Karpas-422 (cell line): ENCODE results near the gene GOLGA7B. TPM values are rescaled to one million over a fixed set of nuclear protein-coding genes. Genes with fewer than 3 reads are reported as not detected.

Source experiments
- DNase-seq: peaks from one replicate; pipeline ENCODE4 v3.0.0-alpha.2; 2015
- H2AFZ ChIP-seq: fragments of 200-600 bp; sonication (generic); 2 replicates; pipeline ENCODE4 v1.6.1; 2014; ENCODE audit warnings: antibody characterized with exemption, low read length, mixed read lengths
- H3K27ac ChIP-seq: fragments of 200-600 bp; sonication (generic); 2 replicates; pipeline ENCODE4 v1.5.1; 2014; ENCODE audit warnings: mild to moderate bottlenecking, low read length, moderate library complexity
- H3K27me3 ChIP-seq: fragments of 200-600 bp; sonication (generic); 2 replicates; pipeline ENCODE4 v1.6.1; 2014; ENCODE audit warnings: low read length, mixed read lengths
- H3K36me3 ChIP-seq: fragments of 200-600 bp; sonication (generic); 2 replicates; pipeline ENCODE4 v1.6.1; 2014; ENCODE audit warnings: low read length, mixed read lengths; ENCODE audit not compliant: insufficient read depth
- H3K4me1 ChIP-seq: fragments of 200-600 bp; sonication (generic); 2 replicates; pipeline ENCODE4 v1.6.1; 2014; ENCODE audit warnings: mild to moderate bottlenecking, low read length, mixed read lengths
- H3K4me2 ChIP-seq: fragments of 200-600 bp; sonication (generic); 2 replicates; pipeline ENCODE4 v1.6.1; 2014; ENCODE audit warnings: low read length, low read depth, mild to moderate bottlenecking; ENCODE audit not compliant: poor library complexity, severe bottlenecking
- H3K4me3 ChIP-seq: fragments of 200-600 bp; sonication (generic); 2 replicates; pipeline ENCODE4 v1.5.1; 2014; ENCODE audit warnings: mild to moderate bottlenecking, antibody characterized with exemption, low read length, mixed read lengths
- H3K79me2 ChIP-seq: fragments of 200-600 bp; sonication (generic); 2 replicates; pipeline ENCODE4 v1.6.1; 2014; ENCODE audit warnings: mild to moderate bottlenecking, low read length, mixed read lengths
- H3K9ac ChIP-seq: fragments of 200-600 bp; sonication (generic); 2 replicates; pipeline ENCODE4 v1.6.0; 2014; ENCODE audit warnings: low read length
- H3K9me2 ChIP-seq: fragments of 200-600 bp; sonication (generic), shearing (Covaris generic); replicated peaks from 2 replicates; pipeline ENCODE4 v1.6.0; 2014; ENCODE audit warnings: mild to moderate bottlenecking, low read length, moderate library complexity; ENCODE audit not compliant: insufficient read depth
- H3K9me3 ChIP-seq: fragments of 300-700, 200-600 bp; sonication (generic); 2 replicates; pipeline ENCODE4 v1.6.1; 2014; ENCODE audit warnings: low read length, mixed read lengths
- H4K20me1 ChIP-seq: fragments of 200-600 bp; sonication (generic); 2 replicates; pipeline ENCODE4 v1.6.1; 2014; ENCODE audit warnings: mild to moderate bottlenecking, antibody characterized with exemption, low read length, low read depth; ENCODE audit not compliant: insufficient read depth
- total RNA-seq: library from RNA; depleted of rRNA; stranded (reverse); fragments of >200 nt; shearing (Covaris generic); gene quantifications from 2 replicates; pipeline ENCODE4 v1.2.3, GENCODE V29; 2014; ENCODE audit warnings: low replicate concordance

The GOLGA7B gene
- total RNA-seq, 1 experiment from 2014 or later = not detected

DNA sequence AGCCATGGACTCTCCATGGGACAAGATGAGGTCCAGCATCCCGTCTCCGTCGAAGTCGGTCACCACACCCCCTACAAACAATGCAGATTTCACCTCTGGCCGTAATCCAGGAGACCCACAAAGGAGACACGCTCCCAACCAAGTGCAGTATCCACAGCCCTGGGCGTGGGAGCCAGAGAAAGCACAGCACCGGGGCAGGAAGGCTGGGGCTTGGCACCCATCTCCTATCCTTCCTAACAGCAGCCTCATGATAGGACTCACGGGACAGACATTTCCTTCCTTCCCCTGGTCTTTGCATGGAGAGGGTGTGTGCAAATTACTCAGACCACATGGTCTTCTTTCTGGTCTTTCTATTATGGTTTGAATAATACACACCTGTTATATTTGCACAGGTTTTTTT, 46.3 kb downstream of the GOLGA7B start:
- H3K9ac ChIP-seq = no peak overlapping the region
- no peak for DNase-seq
- no peak overlapping the region for H3K4me3 ChIP-seq
- no peaks in the 10 kb centered on the region for H4K20me1 ChIP-seq
- no peaks in the 10 kb centered on the region for H3K36me3 ChIP-seq
- no peak overlapping the region for H2AFZ ChIP-seq
- H3K27me3 ChIP-seq = no peaks in the 10 kb centered on the region
- H3K9me3 ChIP-seq = no peaks in the 10 kb centered on the region
- no peaks in the 10 kb centered on the region for H3K4me1 ChIP-seq
- H3K79me2 ChIP-seq = no peaks in the 10 kb centered on the region
- H3K27ac ChIP-seq = no peak overlapping the region
- H3K9me2 ChIP-seq = no peaks in the 10 kb centered on the region
- no peak overlapping the region for H3K4me2 ChIP-seq

DNA sequence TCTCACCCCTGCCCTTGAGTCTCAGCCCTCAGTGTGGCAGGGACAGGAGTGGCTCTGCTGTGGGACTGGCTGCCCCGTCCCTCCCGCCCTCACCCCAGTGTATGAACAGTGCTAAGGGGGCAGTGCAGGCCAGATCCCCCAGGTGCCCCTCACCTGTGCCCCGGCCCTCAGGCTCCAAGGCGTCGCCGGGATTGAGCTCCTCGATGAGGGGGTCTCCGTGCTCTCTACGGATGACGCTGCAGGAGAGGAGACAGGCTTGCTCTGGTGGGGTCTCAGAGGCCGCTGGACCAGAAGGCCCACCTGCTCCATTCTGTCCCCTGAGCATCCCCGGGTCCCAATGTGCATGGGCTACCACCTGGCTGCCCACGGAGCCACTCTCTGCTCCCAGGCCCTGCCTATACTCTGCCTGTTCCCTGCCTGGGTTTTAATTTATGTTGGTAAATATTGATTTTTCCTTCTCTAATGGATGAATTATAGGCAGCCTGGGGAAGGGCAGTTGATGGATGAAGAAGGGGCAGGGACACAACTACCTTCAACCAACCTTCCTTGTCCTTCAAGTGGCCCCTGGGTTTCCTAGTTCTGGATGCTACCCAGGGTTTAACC, 47.2 kb downstream of the GOLGA7B start:
- Histone ChIP-seq H3K9ac (no peak overlapping the region), H4K20me1 (no peaks in the 10 kb centered on the region), H3K27me3 (no peaks in the 10 kb centered on the region), H3K36me3 (no peaks in the 10 kb centered on the region), H3K4me3 (no peak overlapping the region), H3K9me3 (no peaks in the 10 kb centered on the region), H3K27ac (no peak overlapping the region), H3K4me2 (no peak overlapping the region), H3K4me1 (no peaks in the 10 kb centered on the region), H2AFZ (no peak overlapping the region), H3K9me2 (no peaks in the 10 kb centered on the region), H3K79me2 (no peaks in the 10 kb centered on the region)
- DNase-seq = no peak

DNA sequence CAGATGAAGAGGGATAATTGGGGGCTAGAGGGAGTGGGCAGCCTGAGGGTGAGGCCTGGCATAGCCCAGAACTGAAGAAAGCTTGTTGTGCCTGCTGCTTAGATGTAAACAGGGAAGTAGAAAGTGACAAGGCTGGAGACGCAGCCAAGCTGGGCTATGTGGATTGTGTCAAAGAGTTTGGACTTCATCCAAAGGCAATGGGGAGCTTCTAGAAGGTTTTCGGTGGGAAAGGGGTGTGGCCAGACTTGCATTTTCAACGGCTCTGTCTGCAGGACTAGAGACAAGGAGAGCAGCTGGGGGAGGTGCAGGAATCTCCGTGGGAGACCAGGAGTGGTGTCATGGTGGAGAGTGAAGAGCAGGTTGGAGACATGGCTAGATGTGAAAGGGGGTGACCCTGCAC, 48.8 kb downstream of the GOLGA7B start:
- H3K4me3 ChIP-seq = no peak overlapping the region
- H3K9ac ChIP-seq = no peak overlapping the region
- no peaks in the 10 kb centered on the region for H3K36me3 ChIP-seq
- H3K9me2 ChIP-seq = no peaks in the 10 kb centered on the region
- no peak overlapping the region for H3K27ac ChIP-seq
- H3K4me1 ChIP-seq = no peaks in the 10 kb centered on the region
- DNase-seq = no peak
- no peaks in the 10 kb centered on the region for H3K27me3 ChIP-seq
- H2AFZ ChIP-seq = no peak overlapping the region
- no peaks in the 10 kb centered on the region for H4K20me1 ChIP-seq
- no peak overlapping the region for H3K4me2 ChIP-seq
- no peaks in the 10 kb centered on the region for H3K79me2 ChIP-seq
- H3K9me3 ChIP-seq = no peaks in the 10 kb centered on the region

DNA sequence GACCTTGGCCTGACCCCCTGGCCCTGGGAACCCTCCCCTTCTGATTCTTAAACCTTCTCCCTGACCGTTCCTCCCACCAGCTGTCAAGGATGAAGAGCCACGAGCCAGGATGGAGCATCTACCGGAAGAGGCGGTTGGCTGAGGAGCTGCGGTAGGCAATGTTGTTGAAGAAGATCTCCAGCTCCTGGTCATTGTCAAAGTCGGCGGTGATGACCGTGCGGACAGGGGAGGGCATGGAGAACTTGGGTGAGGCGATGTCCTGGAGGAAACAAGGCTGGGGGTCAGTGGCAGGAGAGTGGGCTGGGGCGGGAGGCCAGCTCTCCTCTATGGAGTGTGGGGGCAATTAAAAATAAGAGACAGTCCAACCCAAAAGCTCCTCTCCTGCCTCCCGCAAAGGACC, 51.7 kb downstream of the GOLGA7B start:
- H3K4me2 ChIP-seq = no peak overlapping the region
- H3K9me2 ChIP-seq = no peaks in the 10 kb centered on the region
- H3K9ac ChIP-seq = no peak overlapping the region
- no peak for DNase-seq
- no peaks in the 10 kb centered on the region for H3K79me2 ChIP-seq
- H2AFZ ChIP-seq = no peak overlapping the region
- H3K27ac ChIP-seq = no peak overlapping the region
- H3K27me3 ChIP-seq = no peaks in the 10 kb centered on the region
- H3K9me3 ChIP-seq = no peaks in the 10 kb centered on the region
- H3K4me3 ChIP-seq = no peak overlapping the region
- no peaks in the 10 kb centered on the region for H4K20me1 ChIP-seq
- H3K36me3 ChIP-seq = no peaks in the 10 kb centered on the region
- no peaks in the 10 kb centered on the region for H3K4me1 ChIP-seq

DNA sequence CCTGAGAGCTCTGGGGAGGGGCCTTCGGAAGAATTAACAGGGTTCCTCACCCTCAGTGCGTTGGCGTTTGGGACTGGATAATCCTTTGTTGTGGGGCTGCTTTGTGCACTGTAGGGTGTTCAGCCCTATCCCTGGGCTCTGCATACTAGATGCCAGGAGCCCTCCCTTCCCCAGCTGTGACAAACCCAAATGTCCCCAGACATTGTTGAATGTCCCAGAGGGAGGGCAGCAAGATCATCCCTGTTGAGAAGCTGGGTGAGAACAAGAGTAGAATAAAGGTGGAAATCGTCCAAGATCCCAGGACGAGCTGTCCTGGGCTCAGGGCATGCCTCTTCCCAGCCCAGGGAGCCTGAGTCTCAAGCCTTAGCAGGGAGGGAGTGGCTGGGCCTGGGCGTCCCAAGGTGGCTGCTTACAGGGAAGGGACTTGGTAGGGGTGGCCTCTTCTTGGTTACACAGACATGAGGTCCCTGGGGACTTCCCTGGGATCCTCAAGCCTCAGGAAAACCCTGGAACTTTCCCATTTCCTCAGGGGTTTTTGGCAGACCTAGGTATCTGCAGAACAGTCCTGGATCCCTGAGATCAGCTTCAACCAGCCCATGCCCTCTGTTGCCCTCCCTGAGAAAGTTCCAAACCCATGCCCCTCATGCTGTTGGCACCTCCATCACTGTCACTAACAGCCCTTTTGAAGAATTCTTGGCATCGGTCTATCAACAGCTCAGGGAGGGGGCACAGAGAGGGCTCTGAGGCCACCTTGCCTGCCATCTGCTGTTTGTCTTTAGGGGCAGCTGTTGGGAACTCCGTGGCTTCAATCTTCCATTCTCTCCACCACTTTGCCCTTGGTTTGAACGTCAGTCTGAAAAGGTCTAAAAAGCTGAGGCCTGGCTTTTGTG, 53.7 kb downstream of the GOLGA7B start:
- no peaks in the 10 kb centered on the region for H3K27me3 ChIP-seq
- no peak for DNase-seq
- no peaks in the 10 kb centered on the region for H3K36me3 ChIP-seq
- H4K20me1 ChIP-seq = no peaks in the 10 kb centered on the region
- H3K79me2 ChIP-seq = no peaks in the 10 kb centered on the region
- H3K4me1 ChIP-seq = no peaks in the 10 kb centered on the region
- no peak overlapping the region for H3K9ac ChIP-seq
- no peak overlapping the region for H2AFZ ChIP-seq
- no peak overlapping the region for H3K4me3 ChIP-seq
- no peak overlapping the region for H3K4me2 ChIP-seq
- H3K9me2 ChIP-seq = no peaks in the 10 kb centered on the region
- H3K27ac ChIP-seq = no peak overlapping the region
- H3K9me3 ChIP-seq = no peaks in the 10 kb centered on the region

DNA sequence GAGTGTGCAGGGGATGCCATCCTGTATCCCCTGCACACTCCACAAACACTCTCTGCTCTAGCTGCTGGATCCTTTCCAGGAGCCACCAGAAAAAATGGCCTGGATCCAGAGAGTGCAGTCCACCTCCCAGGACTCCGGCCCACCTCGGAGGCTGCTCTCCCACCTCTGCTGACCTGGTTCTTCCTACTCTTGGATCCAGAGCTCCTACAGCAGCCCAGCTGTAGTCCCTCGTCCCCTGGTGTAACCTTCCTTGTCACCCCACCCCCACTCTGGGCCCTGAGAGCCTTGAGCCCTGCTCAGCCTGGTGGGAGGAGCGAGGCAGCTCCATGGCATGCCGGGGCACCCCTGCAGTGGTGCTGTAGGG, 54.4 kb downstream of the GOLGA7B start:
- H3K9ac ChIP-seq = no peak overlapping the region
- H3K4me1 ChIP-seq = no peaks in the 10 kb centered on the region
- no peaks in the 10 kb centered on the region for H3K27me3 ChIP-seq
- H3K9me2 ChIP-seq = no peaks in the 10 kb centered on the region
- DNase-seq = no peak
- H3K4me2 ChIP-seq = no peak overlapping the region
- H3K9me3 ChIP-seq = no peaks in the 10 kb centered on the region
- no peak overlapping the region for H3K27ac ChIP-seq
- no peaks in the 10 kb centered on the region for H3K79me2 ChIP-seq
- H3K4me3 ChIP-seq = no peak overlapping the region
- H4K20me1 ChIP-seq = no peaks in the 10 kb centered on the region
- H3K36me3 ChIP-seq = no peaks in the 10 kb centered on the region
- no peak overlapping the region for H2AFZ ChIP-seq

DNA sequence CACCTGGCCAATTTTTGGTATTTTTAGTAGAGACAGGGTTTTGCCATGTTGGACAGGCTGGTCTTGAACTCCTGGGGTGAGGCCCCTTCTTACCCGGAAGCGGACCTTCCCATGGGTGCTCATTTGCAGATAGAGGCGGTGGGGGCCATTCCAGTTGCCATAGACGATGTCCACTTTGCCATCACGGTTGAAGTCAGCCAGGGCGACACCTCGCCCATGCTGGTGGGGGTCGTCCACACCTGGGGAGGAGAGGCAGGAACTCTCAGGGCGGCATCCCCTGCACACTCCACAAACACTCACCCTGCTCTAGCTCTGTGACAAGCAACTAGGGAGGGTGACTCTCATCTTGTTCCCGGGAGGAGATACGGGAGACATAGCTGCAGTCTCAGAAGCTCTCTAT, 54.9 kb downstream of the GOLGA7B start:
- H3K4me3 ChIP-seq = no peak overlapping the region
- H3K9me3 ChIP-seq = no peaks in the 10 kb centered on the region
- H3K36me3 ChIP-seq = no peaks in the 10 kb centered on the region
- H3K9ac ChIP-seq = no peak overlapping the region
- H3K27ac ChIP-seq = no peak overlapping the region
- H4K20me1 ChIP-seq = no peaks in the 10 kb centered on the region
- no peaks in the 10 kb centered on the region for H3K79me2 ChIP-seq
- H3K4me2 ChIP-seq = no peak overlapping the region
- H2AFZ ChIP-seq = no peak overlapping the region
- H3K9me2 ChIP-seq = no peaks in the 10 kb centered on the region
- no peak for DNase-seq
- H3K27me3 ChIP-seq = no peaks in the 10 kb centered on the region
- no peaks in the 10 kb centered on the region for H3K4me1 ChIP-seq

DNA sequence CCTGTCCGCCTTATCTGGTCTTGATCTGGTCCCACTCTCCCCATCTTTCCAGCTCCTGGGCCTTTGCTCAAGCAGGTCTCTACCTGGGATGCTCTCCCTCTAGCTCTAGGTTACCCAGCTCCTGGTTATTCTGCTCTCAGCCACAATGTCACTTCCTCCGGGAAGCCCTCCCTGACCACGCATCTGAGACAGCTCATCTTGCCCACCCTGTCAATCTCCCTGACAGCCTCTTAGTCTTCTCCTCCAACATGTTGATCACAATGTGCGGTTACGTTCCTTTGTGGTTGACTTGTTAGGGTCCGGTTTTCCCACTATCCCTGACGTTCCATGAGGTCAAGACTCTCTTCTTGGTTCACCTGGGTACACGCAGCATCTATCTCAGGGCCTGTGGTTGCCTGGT, 55.6 kb downstream of the GOLGA7B start:
- Histone ChIP-seq H3K4me1 (peaks cover under 1% of the 10 kb centered on the region; the same call in 1 of the 2 replicates), H3K9me2 (no peaks in the 10 kb centered on the region), H3K79me2 (no peaks in the 10 kb centered on the region), H4K20me1 (no peaks in the 10 kb centered on the region), H3K4me2 (no peak overlapping the region), H3K27me3 (no peaks in the 10 kb centered on the region), H3K9me3 (no peaks in the 10 kb centered on the region), H3K9ac (no peak overlapping the region), H2AFZ (no peak overlapping the region), H3K4me3 (no peak overlapping the region), H3K27ac (no peak overlapping the region), H3K36me3 (no peaks in the 10 kb centered on the region)
- no peak for DNase-seq
